Esophagus squamous epithelium (tissue), 5 donors: ENCODE results near the gene ZFP92. TPM values are rescaled to one million over a fixed set of nuclear protein-coding genes. Genes with fewer than 3 reads are reported as not detected.

Experiments used
- DNase-seq: peaks from one replicate; lab custom pipeline; 2025; lab: John Stamatoyannopoulos, UW
- H3K27ac ChIP-seq, 4 donors: fragments of 200-600 bp; sonication (generic); one replicate each; pipeline ENCODE4 v1.5.1; 2016 to 2019; ENCODE audit warnings: mild to moderate bottlenecking in 1 of 4
- H3K27me3 ChIP-seq, 4 donors: fragments of 200-600 bp; sonication (generic); 1 replicate in 3 of 4; 2 replicates in 1 of 4; pipeline versions ENCODE4 v1.5.1 to v1.6.0; 2017 to 2021; ENCODE audit warnings: antibody characterized with exemption in 1 of 4
- H3K36me3 ChIP-seq, 3 donors: fragments of 200-600 bp; sonication (generic); one replicate each; pipeline ENCODE4 v1.5.1; 2016 to 2019
- H3K4me1 ChIP-seq, 3 donors: fragments of 200-600 bp; sonication (generic); one replicate each; pipeline ENCODE4 v1.5.1; 2017 to 2019
- H3K4me3 ChIP-seq, 4 donors: fragments of 200-600 bp; sonication (generic); 1 replicate in 3 of 4; 2 replicates in 1 of 4; pipeline ENCODE4 v1.5.1; 2016 to 2019; ENCODE audit warnings: mild to moderate bottlenecking in 2 of 4, moderate library complexity in 1 of 4
- H3K9me3 ChIP-seq, 3 donors: fragments of 200-600 bp; sonication (generic); one replicate each; pipeline ENCODE4 v1.5.1; 2016 to 2019
- CTCF ChIP-seq, 6 experiments: fragments of 450-650 bp in 4 of 6; fragments of 200-600 bp in 2 of 6; sonication (generic) in 2 of 6; IDR thresholded peaks; one replicate each; pipeline ENCODE4 v1.5.1; 2016 to 2019; ENCODE audit warnings: antibody characterized with exemption in 6 of 6, mild to moderate bottlenecking in 4 of 6, moderate library complexity in 4 of 6
- POLR2A ChIP-seq, 4 donors: fragments of 450-650 bp; IDR thresholded peaks; one replicate each; pipeline ENCODE4 v1.6.1; 2017; ENCODE audit warnings: antibody characterized with exemption in 4 of 4, mild to moderate bottlenecking in 4 of 4, moderate library complexity in 3 of 4
- WGBS, 2 donors: methylation state at CpG; one replicate each; pipeline ENCODE4 v1.1.5; 2018; 5-methylcytosine and 5-hydroxymethylcytosine counted together
- intact Hi-C: fragments of 100-400 bp; cut with DNase I; formaldehyde crosslinking; loops from one replicate; pipeline ENCODE4 v1.15.0; 2022
- total RNA-seq, 4 donors: library from RNA; depleted of rRNA; stranded (reverse); fragments of >200 nt; gene quantifications; one replicate each; pipeline ENCODE4 v1.1.0, GENCODE V29; 2016
- donor health status: DM: yes; HTN: yes; CAD: no.

Gene ZFP92, protein sequence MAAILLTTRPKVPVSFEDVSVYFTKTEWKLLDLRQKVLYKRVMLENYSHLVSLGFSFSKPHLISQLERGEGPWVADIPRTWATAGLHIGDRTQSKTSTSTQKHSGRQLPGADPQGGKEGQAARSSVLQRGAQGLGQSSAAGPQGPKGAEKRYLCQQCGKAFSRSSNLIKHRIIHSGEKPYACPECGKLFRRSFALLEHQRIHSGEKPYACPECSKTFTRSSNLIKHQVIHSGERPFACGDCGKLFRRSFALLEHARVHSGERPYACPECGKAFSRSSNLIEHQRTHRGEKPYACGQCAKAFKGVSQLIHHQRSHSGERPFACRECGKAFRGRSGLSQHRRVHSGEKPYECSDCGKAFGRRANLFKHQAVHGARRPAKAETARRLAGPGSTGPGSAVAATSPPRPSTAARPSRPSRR
- total RNA-seq, result under 1 TPM; 0.11 to 0.97 (median 0.37) TPM

DNA sequence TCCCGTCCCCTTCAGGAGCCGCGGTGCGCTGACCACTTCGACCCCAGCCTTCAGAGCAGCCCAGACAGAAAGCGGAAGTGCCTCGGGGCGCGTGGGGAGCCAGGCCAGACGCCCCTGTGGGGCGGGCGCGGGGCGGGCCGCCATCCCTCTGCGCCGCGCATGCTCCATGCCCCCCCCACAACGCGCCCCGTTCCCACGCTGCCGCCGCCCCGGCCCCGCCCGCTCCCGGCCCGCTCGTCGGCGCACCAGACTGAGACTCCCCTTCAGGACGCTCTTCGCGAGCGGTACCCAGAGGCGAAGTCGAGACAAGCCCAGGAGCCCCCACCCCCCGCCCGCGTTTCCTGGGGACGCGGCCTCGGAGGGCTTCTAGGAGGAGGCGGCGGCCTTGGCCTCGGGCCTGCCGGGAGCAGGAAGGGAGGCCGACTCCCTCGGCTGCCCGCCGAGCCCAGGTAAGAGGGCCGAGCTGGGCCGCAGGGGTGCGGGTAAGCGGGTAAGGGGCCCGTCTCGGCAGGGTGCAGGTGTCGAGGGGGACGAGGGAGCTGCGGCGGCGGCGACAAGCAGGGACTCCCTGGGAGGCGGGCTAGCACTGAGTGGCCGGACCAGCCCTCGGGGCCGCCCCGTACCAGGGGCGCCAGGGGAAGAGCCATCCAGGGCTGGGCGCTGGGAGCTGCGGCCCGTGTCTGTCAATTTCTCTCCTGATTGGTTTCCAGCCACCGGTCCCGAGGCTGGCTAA is at the start of gene ZFP92:
TSS of gene ZFP92 (plus strand) at position 218 of the 733 bp plus-strand sequence. CDS start 6,851 bp downstream, outside the sequence.
- 39% methylated on average over 15 of the region's 75 CpGs; no CpG with 5 or more reads in 1 of the 2 donors for WGBS, 2 donors
- no peaks in the 10 kb centered on the region for H3K9me3 ChIP-seq
- intact Hi-C loops, result no loop called here
- peaks cover 0 to 73% (median 2%) of the 10 kb centered on the region in 4 donors for H3K27me3 ChIP-seq
- H3K36me3 ChIP-seq, result no peaks in the 10 kb centered on the region
- peak within 1 kb of the TSS; percentile 23 to 66 (median 41) for H3K4me3 ChIP-seq
- TF ChIP-seq POLR2A (IDR thresholded peaks at IDR 0.05) (no peak), CTCF (IDR thresholded peaks at IDR 0.05) (no peak)
- H3K27ac ChIP-seq, result peak within 1 kb of the TSS in 1 of 4 donors; percentile 17
- DNase-seq, result no peak
- peaks cover 0 to 25% (median 10%) of the 10 kb centered on the region in 3 donors for H3K4me1 ChIP-seq

GRCh38 chrX:153361781-153362397 is 49.4 kb upstream of the ZFP92 start:
- Histone ChIP-seq H3K4me1 (no peaks in the 10 kb centered on the region), H3K27me3 (no peaks in the 10 kb centered on the region), H3K4me3 (no peak overlapping the region), H3K9me3 (no peaks in the 10 kb centered on the region), H3K36me3 (no peaks in the 10 kb centered on the region), H3K27ac (no peak overlapping the region)
- intact Hi-C loops, result no loop called here
- TF ChIP-seq POLR2A (IDR thresholded peaks at IDR 0.05) (no peak), CTCF (IDR thresholded peaks at IDR 0.05) (no peak)
- WGBS, 2 donors, result 0 to 20% methylated on average over 2 of the region's 2 CpGs
- no peak for DNase-seq

- no peak overlapping the region for H3K4me3 ChIP-seq
- H3K36me3 ChIP-seq, result no peaks in the 10 kb centered on the region
- intact Hi-C loops, result no loop called here
- no peaks in the 10 kb centered on the region for H3K4me1 ChIP-seq
- H3K9me3 ChIP-seq, result no peaks in the 10 kb centered on the region
- no peaks in the 10 kb centered on the region for H3K27me3 ChIP-seq
- WGBS, 2 donors, result 67 to 83% methylated on average over 4 of the region's 4 CpGs
- H3K27ac ChIP-seq, result no peak overlapping the region
- DNase-seq, result no peak
- TF ChIP-seq CTCF (IDR thresholded peaks at IDR 0.05) (no peak), POLR2A (IDR thresholded peaks at IDR 0.05) (no peak)
These were observed 45.6 kb upstream of the ZFP92 start for GRCh38 chrX:153365670-153366069.

DNA sequence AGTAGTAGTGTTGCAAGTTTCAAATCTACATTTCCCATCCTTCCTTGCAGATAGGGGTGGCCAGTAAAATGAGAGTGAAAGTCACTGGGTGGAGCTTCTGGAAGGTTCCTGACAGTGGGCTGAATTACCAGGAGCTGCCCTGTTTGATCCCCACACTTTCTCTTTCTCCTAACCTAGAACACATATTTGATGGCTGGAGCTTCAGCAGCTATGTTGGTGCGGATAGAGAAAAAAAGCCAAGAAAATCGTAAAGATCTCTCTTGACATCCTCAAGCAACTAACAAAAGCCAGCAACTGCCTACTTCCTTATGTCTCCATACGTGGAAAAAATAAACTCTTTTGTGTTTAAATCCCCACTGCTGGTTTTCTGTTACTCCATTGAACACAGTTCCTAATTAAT is 45.2 kb upstream of the ZFP92 start:
- no peak for DNase-seq
- Histone ChIP-seq H3K27ac (no peak overlapping the region), H3K4me3 (no peak overlapping the region), H3K4me1 (no peaks in the 10 kb centered on the region), H3K9me3 (no peaks in the 10 kb centered on the region), H3K27me3 (no peaks in the 10 kb centered on the region), H3K36me3 (no peaks in the 10 kb centered on the region)
- intact Hi-C loops, result no loop called here
- no peak for TF ChIP-seq POLR2A (IDR thresholded peaks at IDR 0.05)
- no peak for TF ChIP-seq CTCF (IDR thresholded peaks at IDR 0.05)
- 65 to 83% methylated on average over 2 to 3 of the region's 3 CpGs for WGBS, 2 donors
